HFF-Myc (cell line): ENCODE measurements around the gene NAP1L4.
A peak's percentile ranks its signal among the peaks of the same experiment; 100 is the strongest.

Source experiments
- DNase-seq: peaks from one replicate; pipeline ENCODE4 v3.0.0-alpha.2; 2011; ENCODE audit warnings: low read depth; ENCODE audit errors: extremely low read depth
- H3K4me3 ChIP-seq: replicated peaks from 2 replicates; pipeline ENCODE4 v1.5.1; 2011; ENCODE audit warnings: low read depth, mild to moderate bottlenecking, control low read depth, low read length
- TF ChIP-seq, protein P1 (sequence below): IDR thresholded peaks from 2 replicates; pipeline ENCODE4 v1.5.1; 2012; ENCODE audit warnings: mild to moderate bottlenecking, low read depth, low read length, control low read depth; ENCODE audit errors: missing control alignments

Gene NAP1L4

DNA sequence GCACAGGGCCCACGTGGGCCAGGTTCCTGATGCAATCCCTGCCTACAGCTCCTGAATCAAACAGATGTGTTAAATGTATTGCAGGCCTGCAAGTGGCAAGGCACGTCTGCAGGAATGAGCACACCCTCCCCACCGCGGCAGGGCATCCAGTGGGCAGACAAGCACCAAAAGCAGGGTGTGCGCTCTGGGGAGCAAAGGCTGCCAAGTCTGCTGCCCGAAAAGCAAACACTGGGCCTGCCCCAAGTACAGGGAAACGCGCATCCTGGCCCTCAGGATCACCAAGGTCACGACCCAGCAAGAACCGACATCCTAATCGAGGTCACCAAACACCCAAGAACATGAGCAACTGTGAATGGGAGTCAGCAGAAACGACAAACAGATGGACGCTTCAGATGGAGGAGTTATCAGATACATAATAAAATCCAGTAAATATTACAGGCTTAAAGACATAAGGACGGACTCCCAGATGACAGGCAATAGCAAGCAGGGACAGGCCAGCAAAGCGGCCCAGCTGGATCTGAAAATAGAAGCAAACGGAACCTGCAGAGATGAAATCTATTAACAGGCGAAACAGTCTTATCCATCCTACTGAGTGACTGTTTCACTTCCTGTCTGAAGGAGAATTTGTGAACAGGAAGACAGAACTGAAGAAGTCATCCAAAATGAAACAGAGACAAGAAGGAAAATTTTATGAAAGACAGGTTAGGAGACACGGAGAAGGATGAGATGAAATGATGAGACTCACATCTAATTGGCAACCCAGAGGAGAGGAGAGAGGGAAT, 38.4 kb upstream of the NAP1L4 start:
- no peak for DNase-seq
- H3K4me3 ChIP-seq: no peak overlapping the region
- TF ChIP-seq, protein P1, sequence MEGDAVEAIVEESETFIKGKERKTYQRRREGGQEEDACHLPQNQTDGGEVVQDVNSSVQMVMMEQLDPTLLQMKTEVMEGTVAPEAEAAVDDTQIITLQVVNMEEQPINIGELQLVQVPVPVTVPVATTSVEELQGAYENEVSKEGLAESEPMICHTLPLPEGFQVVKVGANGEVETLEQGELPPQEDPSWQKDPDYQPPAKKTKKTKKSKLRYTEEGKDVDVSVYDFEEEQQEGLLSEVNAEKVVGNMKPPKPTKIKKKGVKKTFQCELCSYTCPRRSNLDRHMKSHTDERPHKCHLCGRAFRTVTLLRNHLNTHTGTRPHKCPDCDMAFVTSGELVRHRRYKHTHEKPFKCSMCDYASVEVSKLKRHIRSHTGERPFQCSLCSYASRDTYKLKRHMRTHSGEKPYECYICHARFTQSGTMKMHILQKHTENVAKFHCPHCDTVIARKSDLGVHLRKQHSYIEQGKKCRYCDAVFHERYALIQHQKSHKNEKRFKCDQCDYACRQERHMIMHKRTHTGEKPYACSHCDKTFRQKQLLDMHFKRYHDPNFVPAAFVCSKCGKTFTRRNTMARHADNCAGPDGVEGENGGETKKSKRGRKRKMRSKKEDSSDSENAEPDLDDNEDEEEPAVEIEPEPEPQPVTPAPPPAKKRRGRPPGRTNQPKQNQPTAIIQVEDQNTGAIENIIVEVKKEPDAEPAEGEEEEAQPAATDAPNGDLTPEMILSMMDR: no peak

DNA sequence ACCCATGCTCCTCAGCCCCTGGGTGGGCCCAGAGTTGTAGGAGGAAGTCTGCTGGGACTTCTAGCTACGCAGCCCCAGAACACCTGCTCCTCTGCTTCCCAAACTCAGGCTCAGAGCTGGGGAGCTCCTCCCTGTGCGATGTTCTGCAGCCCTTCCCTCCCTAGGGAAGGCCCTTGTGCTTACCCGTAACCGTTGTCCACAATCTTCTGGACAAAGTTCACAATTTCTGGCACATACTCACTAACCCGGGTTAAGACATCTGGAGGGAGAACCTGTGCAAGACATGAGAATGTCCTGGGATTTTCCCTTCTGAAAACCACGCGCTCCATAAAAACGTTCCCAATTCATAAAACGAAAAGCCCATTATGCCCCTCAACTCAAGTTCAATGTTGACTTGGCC, 36.7 kb upstream of the NAP1L4 start:
- no peak overlapping the region for H3K4me3 ChIP-seq
- DNase-seq: no peak
- TF ChIP-seq, protein P1: no peak

DNA sequence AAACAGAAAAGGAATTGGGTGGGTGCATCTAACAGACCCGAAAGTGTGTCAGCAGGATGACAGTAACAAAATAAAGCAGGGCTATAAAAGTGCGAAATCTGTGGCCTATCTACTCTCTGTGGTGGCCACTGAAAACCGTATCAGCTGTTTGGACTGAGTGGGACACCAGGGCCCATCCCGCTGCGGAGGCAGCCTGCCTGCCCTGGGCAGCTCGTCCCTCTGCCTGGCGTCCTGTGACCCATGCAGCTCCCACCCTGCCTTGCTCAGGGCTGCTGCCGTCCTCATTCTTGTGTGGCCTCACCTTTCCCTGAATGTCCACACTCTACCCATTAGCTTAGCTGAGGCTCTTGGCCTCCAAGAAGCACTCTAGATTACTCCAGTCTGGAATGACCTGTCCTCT, 34.7 kb upstream of the NAP1L4 start:
- no peak overlapping the region for H3K4me3 ChIP-seq
- TF ChIP-seq, protein P1: no peak
- DNase-seq: no peak

DNA sequence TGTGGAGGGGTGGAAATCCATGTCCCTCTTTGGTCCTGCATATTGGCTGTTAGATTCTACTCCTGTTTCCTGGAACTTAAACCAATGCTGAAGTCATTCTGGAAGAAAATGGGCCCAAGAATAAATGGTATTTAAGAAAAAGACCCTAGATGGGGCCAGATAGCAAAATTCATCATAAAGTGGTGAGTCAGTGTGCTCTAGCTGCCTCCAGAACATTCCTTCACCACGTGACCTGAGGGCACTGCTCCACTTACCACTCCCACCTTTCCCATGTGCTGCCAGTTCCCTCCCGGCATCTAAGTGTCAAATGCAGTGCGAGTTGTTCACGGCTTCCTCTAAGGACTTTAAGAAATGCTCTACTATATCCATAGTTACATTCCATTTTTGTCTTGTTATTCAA, 30.9 kb upstream of the NAP1L4 start:
- TF ChIP-seq, protein P1: no peak
- DNase-seq: no peak
- no peak overlapping the region for H3K4me3 ChIP-seq

DNA sequence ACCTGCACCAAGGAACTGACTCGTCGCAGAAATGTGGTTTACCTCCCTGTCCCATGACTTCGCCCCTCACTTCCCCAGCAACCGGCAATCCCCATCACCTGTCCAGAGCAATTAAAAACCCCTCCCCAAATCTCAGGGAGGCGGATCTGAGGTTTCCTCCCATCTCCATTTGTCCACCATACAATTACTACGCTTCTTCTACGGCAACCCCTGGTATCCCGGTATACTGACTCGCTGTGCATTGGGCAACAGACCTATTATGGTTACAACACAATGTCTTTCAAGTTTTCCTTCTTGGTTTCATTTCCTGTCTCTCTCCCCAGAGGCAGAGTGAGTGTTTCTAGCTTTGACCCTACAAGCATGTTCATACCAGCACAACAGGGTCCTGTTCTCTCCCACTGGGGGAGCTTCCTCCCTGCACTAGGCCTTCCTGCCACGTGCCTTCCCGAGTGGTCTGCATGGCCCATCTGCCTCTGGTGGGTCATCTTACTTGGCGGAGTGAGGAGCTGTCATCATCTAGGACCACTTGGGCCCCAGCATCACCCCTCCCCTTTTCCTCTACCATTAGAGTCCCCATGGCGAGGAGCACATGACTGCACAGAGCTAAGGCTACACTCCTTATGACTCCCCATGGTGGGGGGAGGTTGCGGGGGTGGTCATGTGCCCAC, 30.3 kb upstream of the NAP1L4 start:
- no peak for DNase-seq
- TF ChIP-seq, protein P1: no peak
- H3K4me3 ChIP-seq: no peak overlapping the region

DNA sequence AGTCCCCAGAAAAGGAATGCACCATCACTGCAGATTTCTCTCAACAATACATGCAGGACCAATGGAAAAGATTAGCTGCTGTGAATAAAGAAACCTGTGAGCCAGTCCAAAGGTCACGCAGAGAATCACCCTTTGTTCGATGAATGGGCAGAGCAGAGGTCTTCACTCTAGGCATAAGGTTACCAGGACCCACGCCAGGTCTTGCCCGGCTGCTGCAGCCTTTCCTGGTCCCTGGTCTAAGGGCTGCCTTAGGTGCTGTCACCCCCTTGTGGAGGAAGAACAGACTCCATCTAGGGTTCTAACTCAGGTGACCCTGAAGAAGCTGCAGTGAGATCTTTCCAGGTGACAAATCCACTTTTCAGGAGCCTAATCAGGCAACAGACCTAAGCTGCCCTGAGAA, 29.0 kb upstream of the NAP1L4 start:
- no peak overlapping the region for H3K4me3 ChIP-seq
- TF ChIP-seq, protein P1: peak; percentile 63
- no peak for DNase-seq
